HepG2 (cell line): ENCODE measurements around the gene CCDC85C. TPM values are rescaled to one million over a fixed set of nuclear protein-coding genes. Genes with fewer than 3 reads are reported as not detected.

Source experiments
- CEBPG ChIP-seq: IDR thresholded peaks from 2 replicates; pipeline ENCODE4 v1.6.1; 2016
- DRAP1 ChIP-seq: IDR thresholded peaks from 2 replicates; pipeline ENCODE4 v1.6.1; 2016; ENCODE audit warnings: missing genetic modification reagents, missing compliant biosample characterization
- FOXO4 ChIP-seq: sonication (generic); formaldehyde crosslinking; conservative IDR thresholded peaks from 2 replicates; pipeline ENCODE4 v1.8.1; 2023; ENCODE audit warnings: missing genetic modification reagents
- HNF4A ChIP-seq: sonication (generic); formaldehyde crosslinking; IDR thresholded peaks from 2 replicates; pipeline ENCODE4 v1.4.0; 2020; ENCODE audit warnings: missing genetic modification reagents
- HNF4G ChIP-seq, 2 experiments: sonication (generic) in 1 of 2; formaldehyde crosslinking in 1 of 2; IDR thresholded peaks; 2 replicates each; pipeline versions ENCODE4 v1.4.0 to v1.6.1; 2011 to 2020; ENCODE audit warnings: borderline replicate concordance in 2 of 2, low read depth in 2 of 2, mild to moderate bottlenecking in 2 of 2, low read length in 1 of 2, missing genetic modification reagents in 1 of 2, moderate library complexity in 1 of 2
- HOMEZ ChIP-seq: IDR thresholded peaks from 2 replicates; pipeline ENCODE4 v1.6.1; 2016; ENCODE audit warnings: low read depth
- NFIC ChIP-seq: IDR thresholded peaks from 2 replicates; pipeline ENCODE4 v1.6.1; 2012; ENCODE audit warnings: mild to moderate bottlenecking, low read length, inconsistent platforms
- PAXIP1 ChIP-seq: sonication (generic); formaldehyde crosslinking; conservative IDR thresholded peaks from 2 replicates; pipeline ENCODE4 v1.4.0; 2020; ENCODE audit warnings: mild to moderate bottlenecking, missing genetic modification reagents, moderate library complexity
- PRDM10 ChIP-seq: sonication (generic); formaldehyde crosslinking; IDR thresholded peaks from 2 replicates; pipeline ENCODE4 v1.4.0; 2020; ENCODE audit warnings: low read depth, missing genetic modification reagents
- SUZ12 ChIP-seq: fragments of 150-350 bp; IDR thresholded peaks from 2 replicates; pipeline ENCODE4 v1.6.1; 2014; ENCODE audit warnings: low read depth, low read length
- ZNF205 ChIP-seq: IDR thresholded peaks from 2 replicates; pipeline ENCODE4 v1.6.1; 2018; ENCODE audit warnings: missing biosample characterization, missing genetic modification reagents
- ZNF557 ChIP-seq: sonication (generic); formaldehyde crosslinking; IDR thresholded peaks from 2 replicates; pipeline ENCODE4 v1.4.0; 2020; ENCODE audit warnings: missing genetic modification reagents
- ZNF720 ChIP-seq: sonication (generic); formaldehyde crosslinking; IDR thresholded peaks from 2 replicates; pipeline ENCODE4 v1.4.0; 2020; ENCODE audit warnings: missing genetic modification reagents
- polyA plus RNA-seq, 8 experiments: library from polyadenylated mRNA; depleted of rRNA in 3 of 8; stranded (reverse) in 7 of 8; unstranded in 1 of 8; fragments of >200 nt; fragmentation: Illumina TruSeq in 4 of 8; extraction: Trizol in 4 of 8; gene quantifications; 2 replicates each; pipeline versions ENCODE4 v1.2.1 to v1.2.3, GENCODE V29; 2011 to 2016; ENCODE audit warnings: low read depth in 4 of 8, missing spikeins in 1 of 8, mixed read lengths in 1 of 8; ENCODE audit not compliant: insufficient read depth in 1 of 8
- total RNA-seq, 5 experiments: library from RNA; depleted of rRNA; stranded (reverse); fragments of >200 nt; fragmentation: Illumina TruSeq; extraction: Trizol; gene quantifications; 2 replicates each; pipeline ENCODE4 v1.2.3, GENCODE V29; 2016; ENCODE audit warnings: low read depth in 1 of 5

The CCDC85C gene
- total and polyA plus RNA-seq, 2 of the 13 experiments (the other 11 are each of a cell fraction or from before 2014, with no cell fraction given), result 18.8 to 43.8 TPM

GRCh38 chr14:99549684-99550083, 54.3 kb downstream of the CCDC85C start (continued):
- TF ChIP-seq HNF4A (0 out of 2 replicates have a peak, but pooled peaks have one; percentile 36), PAXIP1 (peak; percentile 32; the same call in 1 of the 2 replicates), DRAP1 (no peak), HOMEZ (CRISPR knock-in tag) (peak; percentile 39; the same call in 1 of the 2 replicates), CEBPG (CRISPR knock-in tag) (peak; percentile 89), SUZ12 (no peak), ZNF205 (CRISPR knock-in tag) (peak; percentile 85; the same call in 1 of the 2 replicates), HNF4G (IDR thresholded peaks at IDR 0.05; ENCODE audit: borderline replicate concordance, low read depth, low read length) (0 out of 2 replicates have a peak, but pooled peaks have one; percentile 9), HNF4G (CRISPR knock-in tag; IDR thresholded peaks at IDR 0.05; ENCODE audit: borderline replicate concordance, low read depth) (no peak), ZNF720 (CRISPR knock-in tag) (no peak), PRDM10 (CRISPR knock-in tag) (peak; percentile 42; the same call in 1 of the 2 replicates), ZNF557 (CRISPR knock-in tag) (no peak), FOXO4 (CRISPR knock-in tag) (no peak), NFIC (no peak)
